HG02885 (cell line): ENCODE results near the gene EFEMP2.
"Not testable (repeated sequence)": the region's sequence is repeated elsewhere in the genome, so short reads cannot be mapped to it uniquely, and the experiment has no call there.

ENCODE experiments used
- ATAC-seq: cut with Tn5 transposase; IDR thresholded peaks from one replicate; pipeline ENCODE4 v1.9.1; 2021; ENCODE audit warnings: mild to moderate bottlenecking; ENCODE audit not compliant: unreplicated experiment, poor library complexity

Gene EFEMP2

GRCh38 chr11:65900899-65901180 lies 28.2 kb upstream of the EFEMP2 start:
- no peak for ATAC-seq

- ATAC-seq: peak; percentile 77
Observed at GRCh38 chr11:65900125-65900898, 27.7 kb upstream of the EFEMP2 start, which contains the start of gene FOSL1. Gene FOSL1 (minus strand): TSS chr11:65900388. CDS start chr11:65900339, 49 bp downstream.

GRCh38 chr11:65899356-65900124 lies 26.9 kb upstream of the EFEMP2 start:
- no peak for ATAC-seq

GRCh38 chr11:65898656-65899355 lies 26.2 kb upstream of the EFEMP2 start:
- no peak for ATAC-seq

- no peak for ATAC-seq
Observed at GRCh38 chr11:65897020-65897471, 24.4 kb upstream of the EFEMP2 start.

- no peak for ATAC-seq
Observed at GRCh38 chr11:65896034-65896999, 23.7 kb upstream of the EFEMP2 start.

GRCh38 chr11:65895482-65895981 lies 22.9 kb upstream of the EFEMP2 start:
- no peak for ATAC-seq

GRCh38 chr11:65894034-65894591 lies 21.5 kb upstream of the EFEMP2 start:
- ATAC-seq: no peak

GRCh38 chr11:65892661-65893317 lies 20.2 kb upstream of the EFEMP2 start:
- no peak for ATAC-seq

GRCh38 chr11:65892137-65892540 lies 19.5 kb upstream of the EFEMP2 start:
- not testable (repeated sequence) for ATAC-seq

- no peak for ATAC-seq
Observed at GRCh38 chr11:65891219-65892136, 18.9 kb upstream of the EFEMP2 start.

- peak; percentile 59 for ATAC-seq
Observed at GRCh38 chr11:65890324-65891218, 18.0 kb upstream of the EFEMP2 start, which contains the start of gene CCDC85B. Gene CCDC85B (plus strand): TSS chr11:65890673. CDS start chr11:65890784, 111 bp downstream.

GRCh38 chr11:65888163-65888814 lies 15.7 kb upstream of the EFEMP2 start, which contains the start of gene FIBP:
Gene FIBP (minus strand): TSS chr11:65888471. CDS start chr11:65888418, 53 bp downstream.
- peak; percentile 55 for ATAC-seq

- ATAC-seq: no peak
Observed at GRCh38 chr11:65887723-65888162, 15.1 kb upstream of the EFEMP2 start.

GRCh38 chr11:65886826-65887722 lies 14.5 kb upstream of the EFEMP2 start:
- no peak for ATAC-seq
